Measurements from ENCODE around the gene ZEB2. TPM values are rescaled to one million over a fixed set of nuclear protein-coding genes. Genes with fewer than 3 reads are reported as not detected.

Gene ZEB2
- total and polyA plus RNA-seq, 2 donors from 2014 or later = 8.3 to 136 TPM

DNA sequence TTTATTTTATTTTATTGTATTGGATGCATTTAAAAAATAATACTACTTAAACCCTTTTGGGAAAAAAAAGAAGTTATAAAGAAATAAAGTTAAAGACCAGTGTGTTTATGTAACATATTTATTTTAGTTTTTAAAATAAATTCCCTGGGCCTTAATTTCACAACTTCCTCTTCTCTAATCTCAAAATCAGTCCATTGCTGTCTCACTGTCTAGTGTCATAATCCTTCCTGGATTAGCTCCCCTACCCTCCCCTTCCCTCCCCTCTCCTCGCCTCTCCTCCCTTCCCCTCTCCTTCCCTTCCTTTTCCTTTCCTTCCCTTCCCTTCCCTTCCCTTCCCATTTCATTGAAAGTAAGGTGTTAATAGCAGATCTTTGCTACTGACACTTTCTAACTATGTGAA, 40.3 kb upstream of the ZEB2 start:
- FAIRE-seq (no peak), DNase-seq (no peak)
- intact Hi-C loops (cut with DNase I) = no loop called here
- Histone ChIP-seq H3K4me3 (ENCODE audit: low read length in 3 of 3) (no peak overlapping the region), H3K4me1 (ENCODE audit: control insufficient read depth in 2 of 3, insufficient read depth in 2 of 3, low read depth in 1 of 3, low read length in 3 of 3) (no peaks in the 10 kb centered on the region), H3K9ac (ENCODE audit: low read length in 3 of 3) (no peak overlapping the region), H3K27ac (ENCODE audit: low read depth in 2 of 2, low read length in 2 of 2) (no peak overlapping the region), H3K9me3 (ENCODE audit: control insufficient read depth in 2 of 3, insufficient read depth in 1 of 3, low read length in 3 of 3) (no peaks in the 10 kb centered on the region), H3K27me3 (ENCODE audit: control insufficient read depth, insufficient read depth, low read length) (no peaks in the 10 kb centered on the region), H3K36me3 (ENCODE audit: control insufficient read depth in 2 of 3, insufficient read depth in 3 of 3, low read length in 3 of 3) (no peaks in the 10 kb centered on the region)
- TF ChIP-seq, protein P1, sequence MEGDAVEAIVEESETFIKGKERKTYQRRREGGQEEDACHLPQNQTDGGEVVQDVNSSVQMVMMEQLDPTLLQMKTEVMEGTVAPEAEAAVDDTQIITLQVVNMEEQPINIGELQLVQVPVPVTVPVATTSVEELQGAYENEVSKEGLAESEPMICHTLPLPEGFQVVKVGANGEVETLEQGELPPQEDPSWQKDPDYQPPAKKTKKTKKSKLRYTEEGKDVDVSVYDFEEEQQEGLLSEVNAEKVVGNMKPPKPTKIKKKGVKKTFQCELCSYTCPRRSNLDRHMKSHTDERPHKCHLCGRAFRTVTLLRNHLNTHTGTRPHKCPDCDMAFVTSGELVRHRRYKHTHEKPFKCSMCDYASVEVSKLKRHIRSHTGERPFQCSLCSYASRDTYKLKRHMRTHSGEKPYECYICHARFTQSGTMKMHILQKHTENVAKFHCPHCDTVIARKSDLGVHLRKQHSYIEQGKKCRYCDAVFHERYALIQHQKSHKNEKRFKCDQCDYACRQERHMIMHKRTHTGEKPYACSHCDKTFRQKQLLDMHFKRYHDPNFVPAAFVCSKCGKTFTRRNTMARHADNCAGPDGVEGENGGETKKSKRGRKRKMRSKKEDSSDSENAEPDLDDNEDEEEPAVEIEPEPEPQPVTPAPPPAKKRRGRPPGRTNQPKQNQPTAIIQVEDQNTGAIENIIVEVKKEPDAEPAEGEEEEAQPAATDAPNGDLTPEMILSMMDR (IDR thresholded peaks at IDR 0.05; ENCODE audit: borderline replicate concordance, extremely low read depth, insufficient read depth) = no peak

DNA sequence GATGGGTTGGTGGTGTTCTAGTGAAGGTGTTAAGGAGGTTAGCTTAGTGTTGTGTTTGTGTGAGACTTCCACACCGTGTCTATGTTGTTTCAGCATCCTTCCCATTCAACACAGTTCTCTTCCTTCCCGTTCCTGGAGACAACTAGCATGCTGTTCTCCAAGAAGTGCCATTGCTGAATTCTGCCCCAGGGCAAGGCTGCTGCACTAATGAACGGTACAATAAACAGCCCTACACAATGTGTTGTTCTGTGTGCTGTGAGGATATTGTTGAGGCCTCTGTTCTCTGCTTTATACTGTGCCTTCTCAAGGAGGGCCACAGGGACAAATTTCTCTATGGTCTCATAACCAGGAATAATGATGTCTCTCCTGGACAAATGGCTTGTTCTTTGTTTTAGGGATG, 39.8 kb upstream of the ZEB2 start:
- H3K4me1 ChIP-seq (ENCODE audit: control insufficient read depth in 2 of 3, insufficient read depth in 2 of 3, low read depth in 1 of 3, low read length in 3 of 3) = no peaks in the 10 kb centered on the region
- TF ChIP-seq, protein P1 (IDR thresholded peaks at IDR 0.05; ENCODE audit: borderline replicate concordance, extremely low read depth, insufficient read depth) = no peak
- H3K4me3 ChIP-seq (ENCODE audit: low read length in 3 of 3) = no peak overlapping the region
- H3K9ac ChIP-seq (ENCODE audit: low read length in 3 of 3) = no peak overlapping the region
- intact Hi-C loops (cut with DNase I) = no loop called here
- H3K27me3 ChIP-seq (ENCODE audit: control insufficient read depth, insufficient read depth, low read length) = no peaks in the 10 kb centered on the region
- FAIRE-seq (no peak), DNase-seq (no peak)
- no peak overlapping the region for H3K27ac ChIP-seq (ENCODE audit: low read depth in 2 of 2, low read length in 2 of 2)
- no peaks in the 10 kb centered on the region for H3K9me3 ChIP-seq (ENCODE audit: control insufficient read depth in 2 of 3, insufficient read depth in 1 of 3, low read length in 3 of 3)
- no peaks in the 10 kb centered on the region for H3K36me3 ChIP-seq (ENCODE audit: control insufficient read depth in 2 of 3, insufficient read depth in 3 of 3, low read length in 3 of 3)

DNA sequence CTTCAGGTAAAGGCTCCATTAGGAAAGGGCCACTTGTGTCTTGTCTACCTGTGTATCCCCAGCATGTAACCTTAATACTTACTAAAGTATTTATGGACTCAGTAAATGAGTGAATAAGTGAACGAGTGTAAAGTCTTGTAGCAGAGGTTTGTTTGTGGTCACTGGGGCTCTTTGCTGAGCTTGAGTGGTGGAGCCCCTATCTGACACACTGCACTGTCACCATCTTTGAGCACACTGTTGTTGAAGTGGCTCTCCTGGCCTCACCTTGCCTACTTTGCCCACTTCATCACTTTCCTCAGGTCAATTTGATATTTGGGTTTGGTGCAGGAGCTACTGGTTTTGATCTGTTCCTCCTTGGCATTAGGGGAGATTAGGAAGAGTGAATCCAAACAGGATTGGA, 39.3 kb upstream of the ZEB2 start:
- H3K36me3 ChIP-seq (ENCODE audit: control insufficient read depth in 2 of 3, insufficient read depth in 3 of 3, low read length in 3 of 3) = no peaks in the 10 kb centered on the region
- FAIRE-seq (no peak), DNase-seq (no peak)
- TF ChIP-seq, protein P1 (IDR thresholded peaks at IDR 0.05; ENCODE audit: borderline replicate concordance, extremely low read depth, insufficient read depth) = no peak
- H3K4me1 ChIP-seq (ENCODE audit: control insufficient read depth in 2 of 3, insufficient read depth in 2 of 3, low read depth in 1 of 3, low read length in 3 of 3) = no peaks in the 10 kb centered on the region
- no peak overlapping the region for H3K4me3 ChIP-seq (ENCODE audit: low read length in 3 of 3)
- intact Hi-C loops (cut with DNase I) = no loop called here
- no peaks in the 10 kb centered on the region for H3K9me3 ChIP-seq (ENCODE audit: control insufficient read depth in 2 of 3, insufficient read depth in 1 of 3, low read length in 3 of 3)
- H3K27ac ChIP-seq (ENCODE audit: low read depth in 2 of 2, low read length in 2 of 2) = no peak overlapping the region
- no peaks in the 10 kb centered on the region for H3K27me3 ChIP-seq (ENCODE audit: control insufficient read depth, insufficient read depth, low read length)
- H3K9ac ChIP-seq (ENCODE audit: low read length in 3 of 3) = no peak overlapping the region

DNA sequence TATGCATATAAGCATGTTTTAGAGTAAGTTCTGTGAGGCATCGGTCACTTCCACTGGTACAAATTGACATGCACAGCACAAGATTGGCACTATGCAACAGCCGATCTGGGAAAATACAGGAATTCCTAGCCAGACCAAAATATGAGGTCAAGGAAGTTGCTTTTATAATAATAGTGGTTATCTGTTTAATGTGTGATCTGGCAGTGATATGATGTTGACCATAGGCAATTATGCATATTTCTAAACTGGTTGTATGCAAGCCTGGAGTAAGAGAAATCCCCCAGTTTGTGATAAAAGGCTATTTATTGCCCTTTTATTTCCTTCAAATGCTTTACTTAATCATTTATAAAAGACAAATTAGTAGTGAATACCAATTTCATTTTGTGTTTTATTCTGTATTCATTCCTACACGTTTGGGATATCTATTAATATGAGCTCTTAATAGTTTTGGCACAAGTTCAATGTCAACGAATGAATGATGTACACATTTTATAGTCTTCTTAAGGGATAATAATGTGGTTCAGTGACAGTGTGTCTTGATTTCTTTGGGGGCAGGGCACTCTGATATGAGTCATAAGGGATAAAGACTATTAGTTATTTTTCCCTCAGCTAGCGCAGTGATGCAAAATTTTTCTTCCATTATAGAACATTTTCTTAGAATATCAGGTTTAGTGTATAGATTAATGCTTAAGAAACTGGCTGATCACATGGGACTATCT, 34.7 kb upstream of the ZEB2 start:
- no peak overlapping the region for H3K9ac ChIP-seq (ENCODE audit: low read length in 3 of 3)
- no peak overlapping the region for H3K27ac ChIP-seq (ENCODE audit: low read depth in 2 of 2, low read length in 2 of 2)
- no peaks in the 10 kb centered on the region for H3K27me3 ChIP-seq (ENCODE audit: control insufficient read depth, insufficient read depth, low read length)
- intact Hi-C loops (cut with DNase I) = no loop called here
- no peak overlapping the region for H3K4me3 ChIP-seq (ENCODE audit: low read length in 3 of 3)
- H3K36me3 ChIP-seq (ENCODE audit: control insufficient read depth in 2 of 3, insufficient read depth in 3 of 3, low read length in 3 of 3) = no peaks in the 10 kb centered on the region
- H3K9me3 ChIP-seq (ENCODE audit: control insufficient read depth in 2 of 3, insufficient read depth in 1 of 3, low read length in 3 of 3) = no peaks in the 10 kb centered on the region
- DNase-seq = no peak
- no peak for FAIRE-seq
- TF ChIP-seq, protein P1 (IDR thresholded peaks at IDR 0.05; ENCODE audit: borderline replicate concordance, extremely low read depth, insufficient read depth) = no peak
- no peaks in the 10 kb centered on the region for H3K4me1 ChIP-seq (ENCODE audit: control insufficient read depth in 2 of 3, insufficient read depth in 2 of 3, low read depth in 1 of 3, low read length in 3 of 3)

Data from kidney (tissue), 14 donors.